Skeletal muscle satellite cell (primary cell): ENCODE data around the gene CPNE8. TPM values are rescaled to one million over a fixed set of nuclear protein-coding genes. Genes with fewer than 3 reads are reported as not detected.
A peak's percentile ranks its signal among the peaks of the same experiment; 100 is the strongest.

Experiments used
- H3K27me3 ChIP-seq: 2 replicates; pipeline ENCODE4 v1.7.0; 2013; ENCODE audit warnings: low read length; ENCODE audit not compliant: control insufficient read depth, insufficient read depth
- H3K36me3 ChIP-seq: 2 replicates; pipeline ENCODE4 v1.7.0; 2013; ENCODE audit warnings: mild to moderate bottlenecking, control low read depth, low read length; ENCODE audit not compliant: insufficient read depth
- H3K4me1 ChIP-seq: 2 replicates; pipeline ENCODE4 v1.7.0; 2013; ENCODE audit warnings: low read length; ENCODE audit not compliant: control insufficient read depth, insufficient read depth
- H3K4me2 ChIP-seq: 2 replicates; pipeline ENCODE4 v1.7.0; 2013; ENCODE audit warnings: mild to moderate bottlenecking, low read length
- H3K4me3 ChIP-seq: 2 replicates; pipeline ENCODE4 v1.7.0; 2013; ENCODE audit warnings: low read length
- H3K9ac ChIP-seq: 2 replicates; pipeline ENCODE4 v1.7.0; 2013; ENCODE audit warnings: mild to moderate bottlenecking, low read depth, low read length, moderate library complexity
- H3K9me3 ChIP-seq: replicated peaks from 2 replicates; pipeline ENCODE4 v1.7.0; 2013; ENCODE audit warnings: mild to moderate bottlenecking, control low read depth, low read length
- total RNA-seq: library from RNA; depleted of rRNA; stranded (reverse); fragments of >200 nt; gene quantifications from 2 replicates; pipeline ENCODE4 v1.2.3, GENCODE V29; 2012; rRNA removed

CPNE8 gene
- total RNA-seq = 12.2 and 18.8 TPM in 2 replicates

GRCh38 chr12:38905480-38906351 is at the start of gene CPNE8:
TSS of gene CPNE8 (minus strand) at chr12:38905591. CDS start at chr12:38905534, 57 bp downstream.
- peaks cover 7% of the 10 kb centered on the region for H3K4me1 ChIP-seq
- H3K27me3 ChIP-seq = peaks cover 4% of the 10 kb centered on the region
- H3K36me3 ChIP-seq = no peaks in the 10 kb centered on the region
- no peaks in the 10 kb centered on the region for H3K9me3 ChIP-seq
- peak within 1 kb of the TSS; percentile 81 for H3K4me3 ChIP-seq
- peak within 1 kb of the TSS; percentile 96 for H3K4me2 ChIP-seq
- H3K9ac ChIP-seq = peak within 1 kb of the TSS; percentile 79

DNA sequence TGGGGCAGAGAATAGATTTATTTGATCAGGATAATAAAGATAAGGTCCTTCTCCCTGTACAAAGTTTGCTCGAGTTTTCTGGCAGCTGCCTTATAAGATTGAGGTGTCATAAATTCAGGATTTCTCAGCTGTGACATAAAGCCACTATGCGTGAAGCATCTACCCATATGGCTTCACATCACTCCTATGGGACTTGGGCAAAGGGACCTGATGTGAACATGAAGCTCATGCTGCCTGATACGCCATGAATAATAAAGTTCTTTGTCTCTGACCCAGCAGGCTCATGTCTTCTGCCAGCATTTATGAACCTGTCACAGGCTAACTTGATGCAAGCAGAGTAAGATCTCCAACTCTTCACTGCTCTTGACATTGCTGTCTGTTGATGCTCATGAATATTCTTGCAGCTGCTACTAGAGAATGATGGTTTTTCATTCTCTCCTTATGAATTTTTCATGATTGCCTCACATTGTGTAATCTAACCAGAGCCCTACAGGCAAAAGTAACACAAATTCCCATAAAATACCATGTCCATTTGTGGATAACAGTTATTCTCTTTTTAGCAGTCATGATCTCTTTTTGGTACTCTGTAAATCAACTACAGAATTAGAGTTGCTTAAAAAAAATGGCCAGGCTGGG is 49.0 kb upstream of the CPNE8 start:
- no peaks in the 10 kb centered on the region for H3K9me3 ChIP-seq
- H3K4me3 ChIP-seq = no peak overlapping the region
- no peaks in the 10 kb centered on the region for H3K4me1 ChIP-seq
- H3K4me2 ChIP-seq = no peak overlapping the region
- H3K27me3 ChIP-seq = no peaks in the 10 kb centered on the region
- H3K9ac ChIP-seq = no peak overlapping the region
- H3K36me3 ChIP-seq = no peaks in the 10 kb centered on the region

DNA sequence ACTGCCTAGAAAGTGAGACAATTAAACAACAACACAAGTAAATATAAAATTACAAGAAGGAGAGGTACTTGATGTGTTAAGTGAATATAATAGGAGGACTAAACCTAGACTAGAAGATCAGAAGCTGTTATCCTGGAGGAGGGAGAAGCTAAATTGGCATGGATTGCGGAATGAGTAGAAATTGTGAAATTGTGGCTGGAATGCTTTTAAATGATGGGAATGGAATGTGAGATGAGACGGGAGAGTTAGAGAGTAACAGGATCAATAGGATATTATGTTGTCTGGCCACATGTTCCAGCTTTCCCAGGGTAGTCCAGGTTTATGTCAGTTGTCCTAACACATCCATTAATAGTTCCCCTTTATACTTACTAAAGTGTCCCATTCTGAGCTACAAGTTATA is 44.0 kb upstream of the CPNE8 start:
- H3K27me3 ChIP-seq = no peaks in the 10 kb centered on the region
- no peaks in the 10 kb centered on the region for H3K9me3 ChIP-seq
- H3K4me2 ChIP-seq = no peak overlapping the region
- H3K4me1 ChIP-seq = no peaks in the 10 kb centered on the region
- no peak overlapping the region for H3K4me3 ChIP-seq
- no peaks in the 10 kb centered on the region for H3K36me3 ChIP-seq
- H3K9ac ChIP-seq = no peak overlapping the region

GRCh38 chr12:38934686-38935085 is 29.3 kb upstream of the CPNE8 start:
- Histone ChIP-seq H3K36me3 (no peaks in the 10 kb centered on the region), H3K27me3 (no peaks in the 10 kb centered on the region), H3K4me1 (no peaks in the 10 kb centered on the region), H3K4me3 (no peak overlapping the region), H3K9me3 (no peaks in the 10 kb centered on the region), H3K4me2 (no peak overlapping the region), H3K9ac (no peak overlapping the region)

GRCh38 chr12:38934078-38934584 is 28.7 kb upstream of the CPNE8 start:
- no peak overlapping the region for H3K4me2 ChIP-seq
- no peaks in the 10 kb centered on the region for H3K9me3 ChIP-seq
- H3K27me3 ChIP-seq = no peaks in the 10 kb centered on the region
- no peak overlapping the region for H3K4me3 ChIP-seq
- H3K4me1 ChIP-seq = no peaks in the 10 kb centered on the region
- H3K9ac ChIP-seq = no peak overlapping the region
- H3K36me3 ChIP-seq = no peaks in the 10 kb centered on the region

GRCh38 chr12:38932320-38932719 is 26.9 kb upstream of the CPNE8 start:
- Histone ChIP-seq H3K36me3 (no peaks in the 10 kb centered on the region), H3K4me2 (no peak overlapping the region), H3K9me3 (no peaks in the 10 kb centered on the region), H3K4me3 (no peak overlapping the region), H3K9ac (no peak overlapping the region), H3K4me1 (no peaks in the 10 kb centered on the region), H3K27me3 (no peaks in the 10 kb centered on the region)

- Histone ChIP-seq H3K9ac (no peak overlapping the region), H3K4me3 (no peak overlapping the region), H3K4me2 (no peak overlapping the region), H3K36me3 (no peaks in the 10 kb centered on the region), H3K4me1 (no peaks in the 10 kb centered on the region), H3K27me3 (no peaks in the 10 kb centered on the region), H3K9me3 (no peaks in the 10 kb centered on the region)
These were observed 26.1 kb upstream of the CPNE8 start for GRCh38 chr12:38931461-38931860.

- Histone ChIP-seq H3K27me3 (no peaks in the 10 kb centered on the region), H3K4me1 (no peaks in the 10 kb centered on the region), H3K36me3 (no peaks in the 10 kb centered on the region), H3K9me3 (no peaks in the 10 kb centered on the region), H3K9ac (no peak overlapping the region), H3K4me2 (no peak overlapping the region), H3K4me3 (no peak overlapping the region)
These were observed 25.6 kb upstream of the CPNE8 start for GRCh38 chr12:38930990-38931389.

DNA sequence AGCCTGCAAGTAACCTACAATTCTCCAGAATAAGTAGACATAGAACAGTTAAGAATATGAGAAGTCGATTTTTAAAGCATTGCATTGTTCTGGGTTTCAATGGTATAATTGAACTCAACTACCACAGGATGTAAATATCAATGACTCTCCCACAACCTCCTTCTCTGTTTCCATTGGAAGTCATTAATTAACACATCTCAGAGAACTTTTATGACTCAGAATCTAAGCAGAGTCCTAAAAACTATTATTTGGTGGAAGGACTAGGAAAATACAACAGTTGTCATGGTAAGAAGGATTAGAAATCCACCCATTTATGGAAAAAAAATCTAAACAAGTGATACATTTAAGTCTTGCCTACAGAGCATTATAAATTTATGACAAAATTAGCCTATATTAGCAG is 21.1 kb upstream of the CPNE8 start:
- no peaks in the 10 kb centered on the region for H3K9me3 ChIP-seq
- H3K4me1 ChIP-seq = no peaks in the 10 kb centered on the region
- H3K4me2 ChIP-seq = no peak overlapping the region
- no peaks in the 10 kb centered on the region for H3K27me3 ChIP-seq
- H3K4me3 ChIP-seq = no peak overlapping the region
- no peaks in the 10 kb centered on the region for H3K36me3 ChIP-seq
- H3K9ac ChIP-seq = no peak overlapping the region

DNA sequence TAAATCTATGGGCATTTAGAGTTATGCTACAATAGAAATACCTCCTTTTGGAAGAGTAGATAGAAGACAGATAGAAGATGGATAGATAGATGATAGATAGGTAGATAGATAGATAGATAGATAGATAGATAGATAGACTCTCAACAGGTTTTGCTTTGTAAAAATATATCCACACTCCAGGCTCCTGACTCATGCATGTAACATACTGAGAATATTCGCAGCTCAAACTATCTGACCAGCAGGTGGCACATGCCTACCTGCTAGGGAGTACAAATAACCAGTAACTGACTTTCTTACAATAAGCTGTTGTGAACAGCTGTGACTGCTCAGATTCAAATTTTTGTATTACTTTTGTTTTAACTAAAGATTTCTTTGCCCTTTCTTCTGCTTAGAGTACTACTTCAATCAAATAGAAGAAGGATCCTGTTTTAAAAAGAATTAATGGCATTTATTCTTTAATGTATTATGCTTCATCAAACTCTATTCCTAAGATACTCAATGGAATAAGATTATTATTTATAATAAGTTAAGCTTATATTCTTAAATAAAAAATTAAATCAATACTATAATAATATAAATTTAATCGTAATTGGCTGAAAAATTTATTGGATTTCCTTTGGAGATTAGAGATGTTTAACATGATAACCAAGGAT is 15.8 kb upstream of the CPNE8 start:
- no peaks in the 10 kb centered on the region for H3K4me1 ChIP-seq
- H3K4me3 ChIP-seq = no peak overlapping the region
- no peaks in the 10 kb centered on the region for H3K36me3 ChIP-seq
- no peak overlapping the region for H3K9ac ChIP-seq
- H3K4me2 ChIP-seq = no peak overlapping the region
- no peaks in the 10 kb centered on the region for H3K9me3 ChIP-seq
- no peaks in the 10 kb centered on the region for H3K27me3 ChIP-seq

DNA sequence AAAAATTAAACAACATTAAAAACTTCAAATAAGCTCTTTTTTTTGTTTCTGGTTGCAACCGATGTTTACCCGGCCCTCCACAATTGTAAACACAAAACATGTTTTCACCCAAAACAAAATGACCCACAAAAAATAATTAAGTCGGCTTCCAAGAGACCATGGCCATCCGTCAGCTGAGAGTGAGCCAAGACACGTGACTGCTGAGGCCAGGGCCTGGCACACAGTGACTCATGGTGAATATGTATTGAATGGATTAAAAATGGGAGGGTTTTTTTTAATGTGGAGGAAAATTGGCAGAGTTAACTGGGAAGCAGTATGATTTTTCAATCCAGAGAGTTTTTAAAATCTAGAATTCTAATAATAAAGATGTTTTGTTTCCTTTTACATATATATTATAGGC is 13.8 kb upstream of the CPNE8 start:
- Histone ChIP-seq H3K4me3 (no peak overlapping the region), H3K27me3 (no peaks in the 10 kb centered on the region), H3K9ac (no peak overlapping the region), H3K9me3 (no peaks in the 10 kb centered on the region), H3K4me2 (no peak overlapping the region), H3K36me3 (no peaks in the 10 kb centered on the region), H3K4me1 (no peaks in the 10 kb centered on the region)
